NCI-H2107 treated with DMSO at 0.1 percent for 48 hours (cell line): ENCODE data around the gene GSK3B.

ENCODE experiments used
- DNase-seq: peaks from one replicate; lab custom pipeline; 2025; ENCODE audit not compliant: unreplicated experiment; lab: John Stamatoyannopoulos, UW

The GSK3B gene

DNA sequence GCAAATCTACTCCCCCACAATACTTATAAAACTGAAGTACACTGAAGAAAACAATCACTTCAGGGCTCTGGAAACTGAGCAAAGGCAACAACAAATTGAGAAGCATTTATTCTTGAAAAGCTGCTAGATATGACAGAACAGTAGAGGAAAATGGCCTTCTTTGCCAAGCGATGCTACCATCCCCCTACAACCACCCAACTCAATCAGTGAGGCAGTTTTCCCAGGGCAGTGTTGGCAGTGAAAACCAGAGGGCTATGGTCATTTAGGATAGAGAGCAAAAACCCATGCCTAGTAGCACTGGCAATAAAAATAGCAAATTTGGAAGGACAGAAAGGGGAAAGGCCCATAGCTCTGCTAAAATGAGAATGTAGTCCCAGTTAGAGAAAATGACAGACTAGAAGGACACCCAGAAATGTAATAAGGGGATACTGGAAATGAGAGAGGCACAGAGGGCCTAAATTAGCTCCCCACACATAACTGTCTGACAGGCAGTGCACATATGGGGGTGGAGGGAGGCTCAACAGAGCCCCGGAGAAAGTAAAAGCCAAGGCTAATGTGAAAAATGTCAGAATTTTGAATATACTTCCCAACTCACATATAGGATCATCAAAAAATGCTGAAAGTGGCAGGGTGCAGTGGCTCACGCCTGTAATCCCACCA is 143.5 kb downstream of the GSK3B start:
- DNase-seq: no peak

DNA sequence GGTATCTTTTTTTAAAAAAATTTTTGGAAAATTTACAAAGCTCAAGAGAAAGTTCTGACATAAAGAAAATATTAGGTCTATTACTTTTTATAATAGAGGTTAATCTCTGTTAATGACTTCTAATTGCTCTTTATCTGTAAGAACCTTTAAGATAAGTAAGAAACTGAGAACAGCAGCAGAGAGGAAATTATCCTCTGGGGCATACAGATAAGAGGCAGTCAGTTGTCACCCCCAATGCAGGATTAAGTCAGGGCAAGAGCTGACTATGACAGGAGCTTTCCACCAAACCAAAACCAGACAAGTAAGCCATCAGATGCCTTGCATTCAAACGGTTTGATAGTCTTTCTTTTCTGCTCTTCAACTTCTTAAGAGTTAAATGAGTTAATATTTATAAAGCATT is 149.0 kb downstream of the GSK3B start:
- DNase-seq: no peak

DNA sequence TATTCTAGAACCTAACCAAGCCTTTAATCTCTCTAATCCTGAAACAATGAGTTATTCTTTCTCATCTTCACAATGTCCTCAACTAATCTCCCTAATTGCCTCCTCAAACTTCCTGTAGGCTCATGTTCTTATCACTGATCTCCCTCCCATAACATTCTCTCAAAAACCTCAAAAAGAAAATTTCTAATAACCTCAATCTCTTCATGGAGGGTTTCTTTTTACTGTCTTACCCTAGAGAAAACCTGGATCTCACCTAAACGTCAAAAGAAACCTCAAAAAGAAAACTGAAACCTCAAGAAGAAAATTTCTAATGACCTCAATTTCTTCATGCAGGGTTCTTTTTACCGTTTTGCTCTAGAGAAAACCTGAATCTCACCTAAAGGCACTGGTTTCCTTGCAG is 150.2 kb downstream of the GSK3B start:
- no peak for DNase-seq

DNA sequence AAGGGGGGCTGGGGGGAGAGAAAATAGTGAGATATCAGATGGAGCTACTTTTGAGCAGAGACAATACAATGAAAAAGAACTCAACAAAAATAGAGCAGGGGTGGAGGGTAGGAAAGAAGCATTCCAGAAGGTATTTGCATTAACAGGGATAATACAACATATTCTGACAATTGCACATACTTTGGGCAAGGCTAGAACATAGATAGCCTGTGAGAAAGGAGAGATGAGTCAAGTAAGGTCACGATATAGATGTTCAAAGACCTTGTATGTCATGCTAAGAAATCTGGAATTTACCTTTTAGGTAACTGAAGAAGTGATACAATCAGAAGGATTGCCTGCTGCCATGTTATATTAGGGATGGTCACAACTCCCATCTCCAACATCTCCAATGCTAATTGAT is 155.2 kb downstream of the GSK3B start:
- DNase-seq: no peak

DNA sequence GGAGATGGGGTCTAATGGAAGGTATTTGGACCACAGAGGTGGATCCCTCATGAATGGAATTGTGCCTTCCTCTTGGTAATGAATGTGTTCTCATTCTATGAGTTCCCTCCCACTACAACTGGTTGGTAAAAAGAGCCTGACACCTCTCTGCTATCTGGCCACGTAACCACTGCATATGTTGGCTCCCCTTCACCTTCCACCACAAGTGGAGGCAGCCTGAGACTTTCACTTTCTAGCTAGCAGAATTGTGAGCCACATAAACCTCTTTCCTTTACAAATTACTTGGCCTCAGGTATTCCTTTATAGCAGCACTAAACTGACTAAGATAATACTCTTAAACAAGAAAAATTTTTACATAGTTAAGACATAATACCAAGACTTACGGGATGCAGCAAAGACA is 157.0 kb downstream of the GSK3B start:
- peak; percentile 13 for DNase-seq

DNA sequence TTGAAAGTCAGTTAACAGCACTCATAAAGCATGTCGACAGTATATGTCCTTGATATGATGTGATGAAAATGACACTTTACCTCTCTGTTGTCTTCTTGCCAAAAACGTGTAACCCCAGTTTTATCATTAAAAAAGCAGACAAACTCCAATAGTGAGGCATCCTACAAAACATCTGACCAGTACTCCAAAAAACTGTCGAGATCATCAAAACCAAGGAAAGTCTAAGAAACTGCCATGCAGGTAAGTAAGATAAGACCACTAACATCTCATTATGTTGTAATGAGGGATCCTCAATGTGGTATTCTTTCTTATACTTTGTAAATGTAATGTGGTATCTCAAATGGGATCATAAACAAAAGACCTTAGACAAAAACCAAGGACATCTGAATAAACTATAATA is 160.0 kb downstream of the GSK3B start:
- DNase-seq: no peak

DNA sequence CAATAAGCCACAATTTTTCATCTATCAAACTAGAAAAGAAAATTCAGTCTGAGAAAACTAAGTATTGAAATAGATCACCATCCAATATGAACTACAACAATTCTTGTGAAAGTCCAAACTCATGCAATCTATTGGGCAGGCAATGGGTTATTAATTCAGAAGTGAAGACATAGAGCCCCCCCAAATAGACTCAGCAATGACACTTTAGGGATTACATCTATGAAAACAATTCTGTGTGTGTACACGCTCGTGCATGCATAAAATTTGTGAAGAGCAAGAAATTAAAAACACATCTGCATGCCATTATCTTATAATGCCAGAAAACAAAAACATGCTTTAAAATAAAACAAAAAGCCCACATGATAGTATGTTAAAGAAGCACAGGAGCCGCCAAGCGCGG is 161.0 kb downstream of the GSK3B start:
- DNase-seq: no peak

DNA sequence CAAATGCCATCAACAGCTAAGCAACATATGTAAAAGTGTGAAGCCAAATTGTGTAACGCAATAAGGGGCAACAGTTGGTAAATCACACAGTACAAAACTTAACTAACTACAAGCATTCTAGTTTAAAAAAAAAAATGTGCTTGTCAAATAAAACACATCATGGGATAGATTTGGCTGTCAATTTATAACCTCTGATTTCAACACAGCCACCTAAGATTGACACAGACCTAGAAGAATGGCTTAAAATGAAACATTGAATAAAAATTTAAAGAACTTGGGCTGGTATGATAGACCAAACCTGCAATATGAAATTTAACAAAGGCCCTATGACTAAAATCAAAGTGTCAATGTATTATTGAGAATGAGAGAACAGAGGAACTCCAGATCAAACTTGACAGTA is 164.0 kb downstream of the GSK3B start:
- no peak for DNase-seq

DNA sequence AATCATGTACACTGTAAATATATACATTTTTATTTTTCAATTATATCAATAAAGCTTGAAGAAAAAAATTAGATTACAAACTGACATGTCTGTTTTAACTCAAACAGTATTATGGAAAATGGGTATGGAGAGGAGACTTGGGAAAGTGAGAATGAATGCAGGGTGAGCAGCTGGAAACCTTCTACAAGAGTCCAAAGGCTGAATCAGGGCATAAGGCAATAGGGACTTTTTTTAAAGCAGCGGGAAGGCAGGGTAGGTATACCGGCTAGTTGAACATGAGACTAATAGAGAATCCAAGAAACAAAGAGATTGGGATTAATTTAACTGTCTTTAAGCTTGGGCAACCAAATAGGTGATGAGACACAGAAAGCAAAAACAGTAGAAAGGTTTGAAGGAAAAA is 167.1 kb downstream of the GSK3B start:
- no peak for DNase-seq

DNA sequence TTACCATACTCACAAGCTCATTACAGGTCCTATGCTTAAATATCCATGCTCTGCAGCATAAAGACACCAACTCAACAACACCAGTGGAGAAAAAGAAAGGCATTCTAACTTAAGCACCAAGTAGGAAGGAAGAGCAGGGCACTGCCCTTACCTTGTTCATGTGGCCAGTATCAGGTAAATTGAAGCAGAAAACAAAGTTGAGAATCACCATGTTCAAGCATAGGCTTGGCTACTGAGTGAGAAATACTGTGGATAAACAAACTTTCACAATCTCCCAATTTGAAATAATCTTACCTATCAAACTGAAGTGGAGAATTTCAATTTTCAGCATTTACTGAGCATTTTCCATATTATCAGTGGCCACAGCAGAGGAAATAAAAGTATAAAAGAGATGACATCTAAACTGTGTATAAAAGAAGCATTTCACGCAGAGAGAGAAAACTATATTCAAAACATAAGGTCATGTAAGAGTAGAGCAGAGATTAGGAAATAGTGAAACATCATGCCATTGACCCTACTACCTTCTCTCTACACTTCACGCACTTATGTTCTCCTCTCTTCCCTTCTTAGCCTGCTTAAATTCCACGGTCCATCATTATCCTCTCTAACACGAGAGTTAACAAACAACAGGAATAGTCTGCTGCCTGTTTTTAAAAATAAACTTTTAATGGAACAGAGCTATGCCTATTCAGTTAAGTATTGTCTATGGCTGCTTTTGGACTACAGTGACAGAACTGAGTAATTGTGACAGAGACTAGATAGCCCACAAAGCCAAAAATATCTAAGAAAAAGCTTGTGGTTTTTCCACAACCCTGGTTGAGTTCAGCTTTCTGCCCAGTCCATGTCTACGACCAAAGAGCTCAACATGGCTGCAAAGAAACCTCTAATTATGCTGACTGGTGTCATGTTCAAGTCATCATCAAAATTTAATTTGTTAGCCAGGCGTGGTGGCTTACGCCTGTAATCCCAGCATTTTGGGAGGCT is 169.8 kb downstream of the GSK3B start:
- no peak for DNase-seq

DNA sequence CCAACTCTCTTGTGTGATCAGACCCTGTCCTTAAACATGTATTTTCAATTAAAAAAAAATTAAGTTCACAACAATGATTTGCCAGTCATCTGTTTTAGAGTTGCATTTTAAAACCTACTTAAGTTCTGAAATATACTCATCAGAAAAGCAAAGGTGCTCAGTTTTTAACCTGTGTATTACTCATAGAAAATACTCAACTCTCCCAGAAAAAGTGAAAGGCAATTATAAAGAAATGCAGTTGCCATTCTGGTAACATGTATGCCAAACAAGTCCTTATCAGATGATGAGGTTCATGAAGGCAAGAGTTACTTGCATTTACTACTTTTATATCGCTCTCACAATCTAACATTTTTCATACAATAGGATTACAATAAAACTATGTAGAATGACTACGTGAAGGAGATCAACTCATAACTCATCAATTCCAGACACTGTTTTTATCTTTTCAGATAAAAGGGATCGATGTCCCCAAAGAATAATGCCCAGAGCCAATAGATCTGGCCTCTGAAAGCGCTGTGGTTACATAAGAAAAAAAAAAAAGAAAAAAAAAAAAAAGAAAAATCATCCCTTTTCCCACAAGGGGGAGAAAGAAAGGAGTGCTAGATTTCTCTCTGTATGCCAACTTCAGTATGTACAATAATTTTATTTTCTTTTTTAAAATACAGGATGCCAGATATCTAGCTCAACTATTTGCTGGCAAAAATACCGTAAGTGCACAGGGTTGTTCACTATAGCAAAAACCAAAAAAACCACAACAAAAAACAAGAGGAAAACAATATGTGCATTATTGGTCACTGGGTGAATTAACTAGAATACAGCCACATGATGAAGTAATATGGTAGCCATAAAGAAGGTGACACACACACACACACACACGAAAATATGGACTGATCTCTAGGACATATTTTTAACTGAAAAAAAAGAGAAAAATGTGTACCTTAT is 175.0 kb downstream of the GSK3B start:
- no peak for DNase-seq

DNA sequence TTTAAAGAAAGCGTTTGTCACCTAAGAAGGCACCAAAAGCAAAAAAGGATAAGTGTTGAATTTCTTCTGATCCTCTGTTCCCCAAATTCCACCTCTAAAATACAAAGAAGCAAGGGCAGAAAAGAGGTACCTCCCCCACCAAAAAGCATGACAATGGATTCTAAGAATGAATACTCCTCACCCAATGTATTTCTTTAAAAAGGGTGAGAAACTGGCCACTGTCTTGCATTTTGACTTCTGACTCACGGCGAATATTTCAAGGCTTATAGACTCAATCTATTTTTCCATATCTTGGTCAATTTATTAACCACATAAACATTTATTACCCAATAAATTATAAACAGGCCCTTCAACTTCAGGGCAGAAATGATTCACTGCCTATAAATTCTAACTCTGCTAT is 181.2 kb downstream of the GSK3B start:
- no peak for DNase-seq

DNA sequence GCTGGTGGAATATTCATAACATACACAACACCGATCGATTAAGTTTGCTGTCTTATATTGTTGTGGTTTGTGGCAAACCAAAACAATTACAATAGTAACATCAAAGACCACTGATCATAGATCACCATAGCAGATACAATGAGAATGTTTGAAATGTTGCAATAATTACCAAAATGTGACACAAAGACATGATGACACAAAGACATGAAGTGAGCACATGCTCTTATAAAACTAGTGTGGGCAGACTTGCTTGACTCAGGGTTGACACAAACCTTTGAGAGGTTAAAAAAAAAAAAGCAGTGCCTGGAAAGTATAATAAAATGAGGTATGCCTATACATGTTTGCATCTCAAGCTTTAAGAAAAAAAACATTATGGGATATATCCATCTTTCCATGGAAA is 182.0 kb downstream of the GSK3B start:
- DNase-seq: no peak

DNA sequence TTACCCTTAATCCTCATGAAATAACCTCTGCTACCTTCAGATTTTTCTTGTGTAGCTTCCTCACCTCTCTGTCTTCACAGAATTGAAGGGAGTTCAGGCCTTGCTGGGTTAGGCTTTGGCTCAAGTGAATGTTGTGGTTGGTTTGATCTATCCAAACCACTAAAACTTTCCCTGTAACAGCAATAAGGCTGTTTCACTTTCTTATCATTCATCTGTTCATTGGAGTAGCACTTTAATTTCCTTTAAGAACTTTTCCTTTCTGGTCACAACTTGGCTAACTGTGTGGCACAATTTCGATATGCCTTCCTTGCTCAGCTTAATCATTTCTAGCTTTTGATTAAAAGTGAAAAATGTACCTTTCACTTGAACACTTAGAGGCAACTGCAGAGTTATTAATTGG is 182.5 kb downstream of the GSK3B start:
- no peak for DNase-seq

DNA sequence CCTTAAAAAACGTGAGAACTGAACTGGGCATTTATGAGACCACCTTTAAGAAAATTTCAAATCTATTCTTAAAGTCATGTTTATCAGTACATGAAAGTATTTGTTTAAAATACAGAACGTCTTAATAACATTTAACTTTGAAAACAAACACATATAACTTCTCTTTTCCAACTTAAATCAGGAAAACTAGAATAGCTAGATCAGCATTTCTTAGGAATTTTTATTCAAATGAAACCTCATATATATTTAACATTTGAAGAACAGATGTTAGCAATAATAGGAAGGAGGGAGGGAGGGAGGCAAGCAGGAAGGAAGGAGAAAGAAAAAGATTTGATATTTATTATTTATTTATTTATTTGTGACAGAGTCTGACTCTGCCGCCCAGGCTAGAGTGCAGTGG is 192.2 kb downstream of the GSK3B start:
- no peak for DNase-seq

DNA sequence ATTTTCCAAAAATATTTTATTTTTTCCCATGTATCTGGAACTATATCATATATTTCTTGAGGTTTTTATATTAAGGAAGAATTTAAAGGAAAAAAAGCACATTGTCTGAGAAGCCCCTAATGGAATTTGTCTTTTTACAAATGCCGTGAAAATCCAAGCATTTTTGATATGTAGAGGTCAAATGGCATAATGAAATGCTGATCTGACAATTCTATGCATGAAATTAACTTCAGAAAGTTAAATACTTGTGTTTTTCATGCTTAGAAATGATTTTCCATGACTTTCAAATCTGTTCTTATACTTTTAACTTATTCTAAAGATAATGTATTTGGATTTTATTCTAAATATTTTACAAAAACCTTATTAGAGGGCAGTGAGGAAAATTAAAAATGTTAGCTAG is 193.1 kb downstream of the GSK3B start:
- no peak for DNase-seq

DNA sequence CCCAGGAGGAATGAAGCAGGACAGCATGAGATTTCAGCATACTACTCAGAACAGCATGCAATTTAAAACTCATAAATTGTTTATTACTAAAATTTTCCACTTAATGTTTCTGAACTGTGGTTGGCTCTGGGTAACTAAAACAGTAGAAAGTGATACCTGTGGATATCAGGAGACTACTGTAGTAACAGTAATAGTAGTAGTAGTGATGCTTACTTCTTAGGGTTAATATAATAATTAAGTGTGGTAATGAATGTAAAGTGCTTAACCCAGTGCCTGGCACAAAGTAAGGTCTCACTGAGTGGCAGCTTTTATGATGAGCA is 195.1 kb downstream of the GSK3B start:
- DNase-seq: no peak

DNA sequence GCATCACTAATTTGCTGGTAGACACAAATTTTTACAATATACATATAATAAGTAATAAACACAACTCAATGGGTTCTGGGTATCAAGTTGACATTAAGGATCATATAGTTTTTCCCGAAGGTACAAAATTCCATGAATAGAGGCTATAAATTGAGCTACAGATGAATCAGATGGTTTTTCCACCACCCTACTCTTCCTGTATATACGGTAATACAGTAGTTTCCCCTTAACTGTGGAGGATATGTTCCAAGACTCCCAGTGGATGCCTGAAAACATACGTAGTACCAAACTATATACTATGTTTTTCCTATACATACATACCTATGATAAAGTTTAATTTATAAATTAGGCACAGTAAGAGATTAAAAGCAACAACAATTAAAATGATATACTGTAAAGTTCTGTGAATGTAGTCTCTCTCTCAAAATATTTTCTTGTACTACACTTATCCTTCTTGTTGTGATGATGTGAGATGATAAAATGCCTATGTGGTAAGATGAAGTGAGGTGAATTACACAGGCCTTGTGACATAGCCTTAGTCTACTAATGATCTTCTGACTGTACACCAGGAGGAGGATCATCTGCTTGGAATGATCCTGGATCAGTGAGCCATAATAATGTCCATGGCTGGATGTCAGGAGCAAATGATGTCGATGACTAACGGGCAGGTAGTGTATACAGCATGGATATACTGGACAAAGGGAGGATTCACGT is 195.6 kb downstream of the GSK3B start:
- DNase-seq: no peak

DNA sequence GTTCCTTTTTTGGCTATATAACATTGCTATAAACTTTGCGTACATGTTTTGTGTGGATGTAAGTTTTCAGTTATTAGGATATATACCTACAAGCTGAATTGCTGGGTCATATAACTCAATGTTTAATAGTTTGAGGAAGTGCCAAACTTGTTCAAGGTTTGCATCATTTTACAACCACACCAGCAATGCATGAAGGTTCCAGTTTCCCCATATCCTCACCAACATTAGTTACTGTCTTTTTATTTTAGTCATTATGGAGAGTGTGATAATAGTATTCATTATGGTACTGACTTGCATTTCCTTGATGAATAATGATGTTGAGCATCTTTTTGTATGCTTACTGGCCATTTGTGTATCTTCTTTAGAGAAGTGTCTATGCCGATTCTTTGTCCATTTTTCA is 200.1 kb downstream of the GSK3B start:
- DNase-seq: no peak

DNA sequence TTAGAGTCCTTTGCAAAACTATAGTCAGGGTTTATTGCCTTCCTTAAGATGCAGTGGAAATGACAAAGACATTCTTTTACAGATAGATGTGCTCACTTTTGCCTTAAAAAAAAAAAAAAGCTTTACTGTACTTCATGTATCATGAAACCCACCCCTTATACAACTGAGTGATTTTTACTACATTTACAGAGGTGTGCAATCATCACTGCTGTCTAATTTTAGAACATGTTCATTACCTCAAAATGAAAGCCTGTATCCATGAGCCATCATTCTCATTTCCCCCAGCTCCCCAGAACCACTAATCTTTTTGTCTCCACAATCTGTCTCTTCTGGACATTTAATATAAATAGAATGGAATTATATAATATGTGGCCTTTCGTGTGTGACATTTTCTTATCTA is 200.5 kb downstream of the GSK3B start:
- no peak for DNase-seq
